Stimulated activated CD4-positive, alpha-beta T cell treated with anti-CD3 and anti-CD28 coated beads, Interleukin-12 subunit alpha, Interleukin-12 subunit beta, amount 100 ng/mL, for 4 hours (primary cell): ENCODE results near the gene COBL.

ENCODE experiments used
- DNase-seq: peaks from one replicate; pipeline ENCODE4 v3.0.0-alpha.2; 2020

COBL gene

GRCh38 chr7:50976064-50976463 lies 340.5 kb downstream of the COBL start:
- no peak for DNase-seq

- DNase-seq: no peak
Measured at GRCh38 chr7:50974240-50974639, 342.4 kb downstream of the COBL start.

- no peak for DNase-seq
Measured at GRCh38 chr7:50973814-50974213, 342.8 kb downstream of the COBL start.

DNA sequence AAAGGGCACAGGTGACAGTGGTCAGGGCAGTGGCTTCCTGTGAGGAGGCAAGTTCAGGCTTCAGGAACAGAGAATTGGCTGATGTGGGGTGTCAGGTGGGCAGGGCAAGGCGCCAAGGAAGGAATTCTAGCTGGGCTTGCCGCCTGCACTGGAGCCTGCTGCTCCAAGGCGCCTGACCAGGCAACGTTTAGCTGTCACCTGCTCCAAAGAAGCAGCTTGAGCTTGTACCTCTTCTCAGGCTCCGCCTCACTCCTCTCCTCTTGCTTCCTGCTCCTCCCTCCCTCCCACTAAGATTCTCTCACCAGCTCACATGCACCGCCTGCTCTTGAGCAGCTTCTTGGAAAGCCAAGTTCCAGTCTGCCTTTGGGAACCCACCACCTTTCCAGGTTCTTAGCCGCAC lies 346.5 kb downstream of the COBL start:
- DNase-seq: no peak
